ENCODE measurements around the gene STAB2.

DNA sequence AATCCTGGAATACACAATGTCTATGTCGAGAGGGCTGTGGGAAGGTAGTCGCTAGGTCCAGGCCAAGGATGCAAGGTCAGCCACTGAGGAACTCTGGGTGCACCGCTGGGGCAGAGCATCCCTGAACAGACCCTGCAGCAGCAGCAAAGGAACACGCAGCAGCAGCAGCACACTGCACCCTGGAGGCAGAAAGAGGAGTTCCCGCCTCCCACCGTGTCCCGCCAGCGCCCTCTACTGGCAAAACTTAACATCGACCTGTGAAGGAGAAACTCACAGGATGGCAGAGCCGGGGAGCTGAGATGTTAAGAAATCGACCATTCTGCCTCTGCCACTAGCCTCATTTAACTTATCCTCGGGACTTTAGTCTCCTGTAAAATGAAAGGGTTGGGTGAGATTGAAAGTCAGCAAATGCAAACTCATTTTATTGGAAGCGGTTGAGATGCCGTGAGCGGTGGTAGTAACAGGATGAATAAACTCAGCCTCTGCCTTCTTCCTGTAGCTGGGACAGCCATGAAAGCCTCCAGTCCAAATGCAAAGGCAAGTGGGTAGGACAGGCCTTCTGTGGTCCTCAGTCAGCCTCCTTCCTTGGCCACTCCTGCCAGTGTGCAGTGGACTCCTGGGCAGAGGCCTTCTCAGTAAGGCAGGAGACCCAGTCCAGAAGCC lies 45.6 kb downstream of the STAB2 start:
- TF ChIP-seq CTCF (IDR thresholded peaks at IDR 0.05) = no peak
- no peak for TF ChIP-seq POLR2A (IDR thresholded peaks at IDR 0.05)

Measured in ovary (tissue), 3 donors.